ENCODE data around the gene MUC5B.
"Not testable (repeated sequence)": the region's sequence is repeated elsewhere in the genome, so short reads cannot be mapped to it uniquely, and the experiment has no call there.

The MUC5B gene

GRCh38 chr11:1222491-1223345 lies at the start of gene MUC5B:
TSS of gene MUC5B (plus strand) at chr11:1223066. CDS start at chr11:1223124, 58 bp downstream.
- DNase-seq (ENCODE audit: low read depth): no peak

GRCh38 chr11:1173396-1173795 lies 49.5 kb upstream of the MUC5B start:
- DNase-seq (ENCODE audit: low read depth): not testable (repeated sequence)

- no peak for DNase-seq (ENCODE audit: low read depth)
These were observed 48.2 kb upstream of the MUC5B start for GRCh38 chr11:1174441-1175370.

- DNase-seq (ENCODE audit: low read depth): no peak
These were observed 47.2 kb upstream of the MUC5B start for GRCh38 chr11:1175461-1176223.

GRCh38 chr11:1176224-1177019 lies 46.4 kb upstream of the MUC5B start:
- DNase-seq (ENCODE audit: low read depth): no peak

- no peak for DNase-seq (ENCODE audit: low read depth)
These were observed 45.7 kb upstream of the MUC5B start for GRCh38 chr11:1177020-1177770.

- no peak for DNase-seq (ENCODE audit: low read depth)
These were observed 45.1 kb upstream of the MUC5B start for GRCh38 chr11:1177771-1178090.

- no peak for DNase-seq (ENCODE audit: low read depth)
These were observed 44.5 kb upstream of the MUC5B start for GRCh38 chr11:1178201-1178885.

GRCh38 chr11:1178906-1179305 lies 44.0 kb upstream of the MUC5B start:
- no peak for DNase-seq (ENCODE audit: low read depth)

- no peak for DNase-seq (ENCODE audit: low read depth)
These were observed 43.2 kb upstream of the MUC5B start for GRCh38 chr11:1179641-1180040.

- DNase-seq (ENCODE audit: low read depth): no peak
These were observed 42.7 kb upstream of the MUC5B start for GRCh38 chr11:1180171-1180570.

GRCh38 chr11:1180947-1181391 lies 41.9 kb upstream of the MUC5B start:
- DNase-seq (ENCODE audit: low read depth): no peak

GRCh38 chr11:1181420-1181819 lies 41.4 kb upstream of the MUC5B start:
- no peak for DNase-seq (ENCODE audit: low read depth)

- DNase-seq (ENCODE audit: low read depth): no peak
These were observed 40.9 kb upstream of the MUC5B start for GRCh38 chr11:1181853-1182535.

GRCh38 chr11:1184139-1184538 lies 38.7 kb upstream of the MUC5B start:
- not testable (repeated sequence) for DNase-seq (ENCODE audit: low read depth)

GRCh38 chr11:1188451-1189130 lies 34.3 kb upstream of the MUC5B start:
- DNase-seq (ENCODE audit: low read depth): not testable (repeated sequence)

- DNase-seq (ENCODE audit: low read depth): not testable (repeated sequence)
These were observed 33.0 kb upstream of the MUC5B start for GRCh38 chr11:1189816-1190215.

- DNase-seq (ENCODE audit: low read depth): not testable (repeated sequence)
These were observed 30.9 kb upstream of the MUC5B start for GRCh38 chr11:1191786-1192470.

All from stimulated activated CD8-positive, alpha-beta memory T cell treated with anti-CD3 and anti-CD28 coated beads, Interleukin-15, amount 100 ng/mL, for 24 hours (primary cell).